GM18526 (cell line): ENCODE results near the gene TMED6.

Experiments used
- POLR2A ChIP-seq: IDR thresholded peaks from 3 replicates; pipeline ENCODE4 v1.6.1; 2011; ENCODE audit not compliant: insufficient read length; ENCODE audit errors: extremely low read depth

Gene TMED6

DNA sequence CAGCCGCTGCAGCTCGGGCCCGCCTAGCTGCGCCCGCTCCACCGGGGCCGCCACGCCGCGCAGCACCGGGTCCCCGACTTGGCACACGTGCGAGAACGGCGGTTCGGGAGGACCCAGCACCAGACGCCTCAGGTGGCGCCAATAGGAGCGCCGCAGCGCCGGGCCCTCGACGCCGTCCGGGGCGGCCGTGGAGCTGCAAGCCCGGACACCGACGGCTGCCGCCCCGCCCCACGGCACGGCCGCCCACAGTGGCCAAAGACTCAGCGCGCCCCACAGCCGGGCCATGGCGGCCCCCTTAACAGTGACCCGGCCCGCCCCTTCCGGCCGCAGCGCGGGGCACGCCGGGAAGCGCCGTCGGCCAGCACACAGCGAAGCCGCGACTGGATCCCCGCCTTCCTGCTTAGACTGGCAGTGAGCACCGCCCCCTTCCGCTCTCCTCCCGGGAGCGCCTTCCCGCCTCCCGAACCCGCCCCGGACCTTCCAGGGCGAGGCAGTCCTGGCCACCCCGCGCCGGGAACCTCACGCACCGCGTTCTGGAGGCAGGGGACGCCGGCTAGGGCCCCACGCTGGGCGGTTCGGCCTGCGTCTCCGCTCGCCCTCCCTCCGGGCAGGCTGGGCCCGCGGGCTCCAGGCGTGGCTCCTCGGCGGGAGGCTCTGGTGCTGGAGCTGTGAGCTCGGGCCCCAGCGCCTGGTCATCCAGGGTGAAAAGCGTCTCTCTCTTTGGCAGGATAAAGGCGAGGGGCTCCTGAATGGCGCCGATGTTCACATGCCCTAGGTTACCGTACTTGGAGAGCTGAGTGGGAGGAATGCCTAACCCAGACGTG, 21.1 kb downstream of the TMED6 start, which contains the start of gene PDF:
Gene PDF (minus strand): TSS at position 303 of the 824 bp plus-strand sequence. CDS start 18 bp downstream, at position 285.
- peak; percentile 86 for TF ChIP-seq POLR2A

DNA sequence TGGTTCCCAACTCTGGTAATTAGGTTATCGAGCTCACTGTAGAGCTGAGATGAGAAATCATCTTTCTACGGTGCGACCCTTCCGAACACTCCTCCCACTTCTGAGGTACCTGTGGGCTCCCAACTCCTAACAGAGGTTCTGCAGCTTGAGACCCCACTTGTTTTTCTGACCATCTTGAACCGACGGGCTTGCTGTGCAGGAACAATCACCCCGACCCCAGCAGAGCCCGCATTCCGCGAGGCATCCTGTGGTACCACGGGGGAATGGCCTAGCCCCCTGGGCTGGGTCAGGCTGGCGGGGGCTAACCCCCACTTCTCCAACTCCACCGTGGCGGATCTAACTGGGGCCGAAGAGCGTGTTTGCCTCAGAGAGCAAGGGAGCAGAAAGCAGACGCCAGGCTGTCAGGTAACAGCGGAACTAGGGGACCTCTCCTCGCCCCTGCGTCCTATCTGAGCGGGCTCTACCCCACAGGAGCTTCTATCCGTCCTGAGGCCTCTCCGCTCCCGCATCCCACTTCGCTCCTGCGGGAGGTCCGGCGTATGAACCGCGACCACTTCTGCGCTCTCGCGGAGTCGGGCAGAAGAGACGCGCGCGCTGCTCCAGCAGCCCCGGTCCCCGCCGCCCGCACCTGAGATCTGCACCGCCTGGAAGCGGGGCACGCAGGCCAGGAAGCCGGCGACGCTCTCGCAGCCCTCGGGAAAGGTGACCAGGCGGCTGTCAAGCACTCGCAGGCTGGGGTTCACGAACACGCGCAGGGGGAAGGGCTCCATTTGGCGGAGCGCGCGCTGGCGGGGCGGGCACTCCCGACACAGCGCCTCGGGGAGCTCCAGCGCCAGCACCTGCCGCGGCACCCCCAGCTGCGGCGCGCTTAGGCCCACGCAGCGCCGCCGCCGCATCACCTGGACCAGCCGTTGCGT, 22.0 kb downstream of the TMED6 start:
- TF ChIP-seq POLR2A, result peak; percentile 25

DNA sequence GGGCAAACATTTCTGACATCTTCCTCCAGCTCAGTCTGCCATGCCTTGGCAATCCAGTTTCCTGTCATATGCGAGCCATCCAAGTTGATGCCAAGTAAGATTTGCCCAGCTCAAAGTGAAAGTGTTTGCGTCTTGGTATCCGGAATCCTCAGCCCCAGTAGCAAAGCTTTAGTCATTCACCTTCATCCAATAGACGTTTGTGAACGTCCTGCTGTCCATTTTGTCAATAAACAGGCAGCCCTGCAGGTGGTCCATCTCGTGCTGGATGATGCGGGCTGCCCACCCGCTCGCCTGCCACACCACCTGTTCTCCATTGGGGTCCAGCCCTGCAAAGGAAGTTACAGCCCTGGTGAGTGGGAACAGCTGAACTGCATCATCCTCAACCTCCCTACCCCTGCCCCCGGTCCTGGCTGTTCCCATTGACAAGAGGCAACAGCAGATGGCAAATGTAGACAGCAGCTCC, 22.7 kb downstream of the TMED6 start:
- TF ChIP-seq POLR2A, result no peak

DNA sequence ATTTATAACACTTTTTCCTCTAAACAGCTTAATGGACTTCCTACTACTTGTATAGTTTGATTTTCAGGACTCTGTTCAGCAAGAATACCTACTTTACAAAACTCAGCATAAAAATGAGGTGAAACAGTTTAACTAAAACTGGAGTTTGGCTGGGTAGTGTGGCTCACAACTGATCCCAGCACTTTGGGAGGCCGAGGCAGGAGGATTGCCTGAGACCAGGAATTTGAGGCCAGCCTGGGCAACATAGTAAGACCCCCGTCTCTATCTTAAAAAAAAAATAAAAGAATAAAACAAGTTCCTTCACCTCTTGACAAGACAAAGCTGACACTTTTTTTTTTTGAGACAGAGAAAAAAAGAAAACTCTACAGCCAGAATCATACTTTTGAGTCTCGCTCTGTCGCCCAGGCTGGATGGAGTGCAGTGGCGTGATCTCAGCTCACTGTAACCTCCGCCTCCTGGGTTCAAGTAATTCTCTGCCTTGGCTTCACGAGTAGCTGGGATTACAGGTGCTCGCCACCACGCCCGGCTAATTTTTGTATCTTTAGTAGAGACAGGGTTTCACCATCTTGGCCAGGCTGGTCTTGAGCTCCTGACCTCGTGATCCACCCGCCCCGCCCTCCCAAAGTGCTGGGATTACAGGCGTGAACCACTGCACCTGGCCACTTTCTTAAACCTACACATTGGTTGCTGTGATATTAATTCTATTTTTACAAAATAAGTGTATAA, 23.8 kb downstream of the TMED6 start:
- TF ChIP-seq POLR2A, result no peak

DNA sequence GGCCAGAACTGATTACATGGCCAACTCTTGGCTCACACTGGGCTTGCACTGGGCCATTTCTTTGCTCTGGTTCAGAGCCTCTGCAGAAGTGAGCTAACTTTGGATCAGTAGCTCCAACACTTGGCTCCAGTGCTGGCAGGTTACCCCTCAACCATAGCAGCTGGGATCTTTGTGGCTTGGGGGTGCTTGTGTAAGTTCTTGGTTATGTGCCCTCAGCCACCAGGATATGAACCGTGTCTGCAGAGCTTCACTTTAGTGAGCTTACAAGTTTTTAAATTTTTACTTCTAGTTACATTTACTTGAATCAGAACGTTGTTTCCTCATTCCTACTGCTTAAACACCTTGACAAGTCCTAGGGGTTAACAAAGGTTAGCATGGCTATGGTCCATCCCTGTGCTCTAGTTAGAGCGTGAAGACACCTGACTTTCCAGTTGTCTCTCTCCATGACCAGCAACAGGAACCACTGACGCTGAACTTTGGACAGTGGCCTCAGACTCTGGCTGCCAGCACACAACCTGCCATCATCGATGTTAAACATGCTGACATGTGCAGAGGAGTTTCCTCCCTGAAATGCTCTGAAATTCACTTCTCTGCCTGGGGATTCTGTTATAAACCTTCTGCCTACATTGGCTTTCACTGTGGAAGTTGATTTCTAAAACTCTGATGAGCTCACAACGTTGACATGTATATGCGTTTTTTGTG, 25.3 kb downstream of the TMED6 start:
- TF ChIP-seq POLR2A, result no peak

DNA sequence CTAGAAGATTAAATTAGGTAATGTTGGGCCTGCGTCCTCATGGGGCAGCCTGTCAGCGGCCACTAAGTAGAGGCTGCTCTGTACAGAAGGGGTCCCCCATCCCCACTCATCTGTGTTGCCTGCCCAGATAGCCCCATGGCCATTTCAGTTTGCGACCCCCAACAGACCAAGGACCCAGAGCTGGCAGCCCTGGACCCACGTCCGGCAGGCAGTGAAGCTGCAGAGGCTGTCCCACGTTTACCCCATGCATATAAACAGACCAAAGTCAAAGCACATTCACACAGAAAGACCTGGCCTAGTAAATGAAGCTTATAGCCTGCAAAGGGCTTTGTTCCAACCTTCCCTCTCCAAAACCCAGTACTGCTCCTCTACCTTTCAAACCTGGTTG, 25.8 kb downstream of the TMED6 start:
- no peak for TF ChIP-seq POLR2A

DNA sequence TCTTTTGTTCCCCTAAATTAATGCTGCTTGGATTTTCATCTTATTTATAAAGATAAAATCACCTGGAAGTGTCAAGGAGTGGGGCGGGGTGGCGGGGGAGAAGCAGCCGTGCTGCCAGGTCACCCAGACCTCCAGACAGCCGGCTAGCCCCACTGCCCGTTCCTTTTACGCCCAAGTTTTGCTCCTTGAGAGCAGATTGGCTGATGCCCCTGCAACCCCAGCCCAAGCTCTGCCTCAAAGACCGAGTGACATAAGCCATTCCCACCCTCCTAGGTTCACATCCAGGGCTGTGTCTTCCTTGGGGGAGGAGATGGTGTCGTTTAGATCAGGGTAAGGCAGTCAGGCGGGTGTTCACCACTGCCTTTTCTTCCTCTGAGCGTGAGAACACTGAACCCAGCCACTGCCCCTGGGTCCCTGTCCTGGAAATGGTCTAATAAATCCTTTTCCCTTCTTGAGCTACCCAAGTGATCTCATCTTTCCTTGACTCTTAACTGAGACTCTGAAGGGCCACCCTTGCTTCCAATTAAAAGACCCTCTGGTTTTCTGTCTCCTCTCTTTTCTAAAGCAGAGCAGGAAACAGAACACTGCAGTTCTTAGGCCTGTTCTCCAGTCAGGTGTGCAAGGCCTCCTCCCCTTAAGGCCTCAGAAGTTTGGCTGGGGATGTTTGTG, 26.9 kb downstream of the TMED6 start:
- no peak for TF ChIP-seq POLR2A

DNA sequence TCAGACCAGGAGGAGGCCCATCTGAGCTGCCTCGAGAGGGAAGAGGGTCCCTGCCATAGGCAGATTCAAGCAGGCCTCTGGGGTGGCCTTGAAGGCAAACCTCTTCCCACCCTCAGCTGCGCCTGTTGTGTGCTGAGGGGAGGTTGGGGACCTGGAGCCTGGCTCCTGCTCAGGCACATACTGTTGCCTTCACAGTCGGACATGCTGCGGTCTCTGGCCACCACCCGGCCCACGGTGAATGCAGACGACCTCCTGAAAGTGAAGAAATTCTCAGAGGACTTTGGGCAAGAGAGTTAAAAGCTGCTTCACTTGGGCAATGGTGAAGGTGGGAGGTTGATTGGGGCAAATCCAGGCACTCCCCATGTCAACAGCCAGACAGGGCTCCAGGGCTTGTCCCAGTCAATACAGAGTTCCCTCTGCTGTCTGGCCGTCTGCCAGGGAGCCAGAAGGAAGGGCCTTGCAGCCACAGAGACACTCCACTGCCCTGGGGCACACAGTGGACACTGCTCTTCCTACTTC, 27.5 kb downstream of the TMED6 start:
- no peak for TF ChIP-seq POLR2A

DNA sequence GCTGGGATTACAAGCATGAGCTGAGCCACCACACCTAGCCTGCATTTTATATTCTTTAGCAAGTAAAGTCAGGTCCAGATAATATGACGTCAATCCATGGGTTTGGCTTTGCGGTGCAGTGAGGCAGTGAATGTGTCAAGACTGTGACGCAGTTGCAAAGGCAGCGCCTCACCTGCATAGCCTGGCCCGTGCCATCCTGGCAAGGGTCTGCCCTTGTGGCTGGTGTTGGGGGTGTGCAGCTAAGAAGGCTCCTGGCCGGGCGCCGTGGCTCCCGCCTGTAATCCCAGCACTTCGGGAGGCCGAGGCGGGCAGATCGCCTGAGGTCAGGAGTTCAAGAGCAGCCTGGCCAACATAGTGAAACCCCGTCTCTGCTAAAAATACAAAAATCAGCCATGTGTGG, 28.2 kb downstream of the TMED6 start:
- no peak for TF ChIP-seq POLR2A

DNA sequence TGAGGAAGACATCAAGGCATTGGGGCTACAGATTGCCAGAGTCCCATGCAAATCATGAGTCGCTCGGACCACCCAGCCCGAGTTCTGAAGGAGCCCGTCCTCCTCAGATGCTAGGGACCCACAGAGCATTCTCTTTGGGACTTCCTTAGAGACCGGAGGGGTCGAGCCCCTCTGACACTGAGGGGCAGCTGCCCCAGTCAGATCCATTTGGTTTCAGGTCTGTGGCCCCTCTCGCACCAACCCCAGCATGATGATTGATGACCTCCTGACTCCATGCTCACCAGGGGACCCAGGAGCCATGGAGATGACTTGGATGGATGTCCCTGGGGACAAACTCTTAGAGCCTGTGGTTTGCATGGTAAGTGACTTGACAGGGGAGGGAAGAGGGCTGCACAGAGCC, 29.2 kb downstream of the TMED6 start:
- no peak for TF ChIP-seq POLR2A

DNA sequence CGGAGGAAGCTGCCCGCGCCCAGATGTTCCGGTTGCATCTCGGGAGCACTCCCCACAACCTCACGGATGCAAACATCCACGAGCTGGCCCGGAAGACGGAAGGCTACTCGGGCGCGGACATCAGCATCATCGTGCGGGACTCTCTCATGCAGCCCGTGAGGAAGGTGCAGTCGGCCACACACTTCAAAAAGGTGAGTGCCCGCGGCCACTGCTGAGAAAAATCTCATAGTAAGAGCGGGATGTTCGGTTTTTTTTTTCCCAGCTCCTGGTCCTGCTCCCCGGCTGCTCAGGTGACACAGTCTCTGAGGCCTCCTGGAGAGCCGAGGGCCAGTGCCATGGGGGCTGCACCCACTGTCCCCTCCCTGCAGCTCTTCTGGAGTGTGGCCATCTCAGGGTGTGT, 30.5 kb downstream of the TMED6 start:
- no peak for TF ChIP-seq POLR2A

DNA sequence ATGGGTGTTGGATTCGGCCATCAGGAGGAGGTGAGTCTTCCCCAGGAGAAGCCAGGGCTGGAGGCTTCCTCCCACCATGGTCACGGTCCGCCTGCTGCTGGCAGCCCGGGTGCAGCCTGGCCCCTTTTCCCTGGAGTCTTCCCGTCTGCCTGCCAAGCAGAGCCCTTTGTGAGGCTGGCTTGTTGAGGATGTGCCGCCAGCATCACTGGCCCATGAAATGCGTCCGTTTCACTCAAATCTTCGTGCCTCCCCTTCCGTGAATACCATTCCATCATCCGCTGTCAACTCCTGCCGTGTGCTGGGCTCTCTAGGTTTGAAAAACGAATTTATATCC, 30.9 kb downstream of the TMED6 start:
- no peak for TF ChIP-seq POLR2A

DNA sequence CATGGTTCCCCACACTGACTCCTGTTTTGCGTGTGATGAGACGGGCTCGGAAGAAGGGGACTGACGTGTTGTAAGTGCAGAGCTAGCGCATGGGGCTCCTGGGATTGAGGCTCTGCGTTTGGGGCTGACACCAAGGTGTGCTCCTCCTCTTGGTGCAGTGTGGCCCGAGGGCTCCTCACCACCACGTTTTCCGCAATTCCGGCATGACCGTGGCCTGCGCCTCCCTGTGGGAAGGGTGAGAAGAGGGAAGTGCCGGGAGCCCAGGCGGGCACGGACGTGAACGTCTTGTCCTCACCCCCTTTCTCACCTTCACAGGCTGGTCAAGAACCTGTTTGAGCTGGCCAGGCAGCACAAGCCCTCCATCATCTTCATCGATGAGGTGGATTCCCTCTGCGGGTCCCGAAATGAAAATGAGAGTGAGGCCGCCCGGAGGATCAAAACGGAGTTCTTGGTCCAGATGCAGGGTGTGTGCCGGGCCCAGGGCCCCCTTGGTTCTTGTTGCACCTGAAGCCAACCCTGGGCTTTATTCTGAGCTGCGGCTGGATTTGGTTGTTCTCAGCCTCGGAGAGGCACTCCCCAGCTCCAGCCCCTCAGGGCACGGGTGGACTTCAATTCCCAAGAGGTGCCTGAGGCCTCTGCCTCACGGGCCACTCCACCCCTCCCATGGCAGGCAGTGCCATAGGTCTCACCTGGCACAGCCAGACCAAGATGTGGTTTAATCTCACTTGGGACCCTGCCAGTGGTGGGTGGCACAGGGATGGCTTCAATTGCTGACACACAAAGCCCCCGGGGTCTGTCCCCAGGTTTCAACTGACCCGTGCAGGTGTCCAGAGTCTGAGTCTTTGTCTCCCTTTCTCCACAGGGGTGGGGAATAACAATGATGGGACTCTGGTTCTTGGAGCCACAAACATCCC, 31.5 kb downstream of the TMED6 start:
- no peak for TF ChIP-seq POLR2A
